GM12874 (cell line): ENCODE data around the gene ACADSB.

Experiments
- TF ChIP-seq, protein P1 (sequence below): IDR thresholded peaks from 2 replicates; pipeline ENCODE4 v1.5.1; 2011; ENCODE audit warnings: low read depth, mild to moderate bottlenecking, control low read depth, low read length, moderate library complexity; ENCODE audit not compliant: insufficient read depth

ACADSB gene

DNA sequence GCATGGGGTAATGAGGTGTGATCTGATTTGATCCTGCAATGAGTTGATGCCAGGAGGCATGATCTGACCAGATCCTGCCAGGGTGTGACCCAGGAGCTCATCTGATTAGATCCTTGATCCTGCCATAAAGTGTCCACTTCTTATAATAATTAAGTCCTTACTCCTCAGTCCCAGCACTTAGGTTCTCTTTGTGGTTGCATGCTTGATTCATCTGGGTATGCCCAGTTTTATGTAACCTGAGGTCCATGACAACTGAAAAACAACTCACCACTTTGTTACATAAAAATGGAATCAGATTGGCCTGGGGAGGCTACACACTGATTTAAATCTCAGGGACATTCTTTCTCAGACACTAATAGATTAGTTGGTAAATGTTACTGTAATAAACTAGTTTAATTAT lies 19.1 kb downstream of the ACADSB start:
- TF ChIP-seq, protein P1, sequence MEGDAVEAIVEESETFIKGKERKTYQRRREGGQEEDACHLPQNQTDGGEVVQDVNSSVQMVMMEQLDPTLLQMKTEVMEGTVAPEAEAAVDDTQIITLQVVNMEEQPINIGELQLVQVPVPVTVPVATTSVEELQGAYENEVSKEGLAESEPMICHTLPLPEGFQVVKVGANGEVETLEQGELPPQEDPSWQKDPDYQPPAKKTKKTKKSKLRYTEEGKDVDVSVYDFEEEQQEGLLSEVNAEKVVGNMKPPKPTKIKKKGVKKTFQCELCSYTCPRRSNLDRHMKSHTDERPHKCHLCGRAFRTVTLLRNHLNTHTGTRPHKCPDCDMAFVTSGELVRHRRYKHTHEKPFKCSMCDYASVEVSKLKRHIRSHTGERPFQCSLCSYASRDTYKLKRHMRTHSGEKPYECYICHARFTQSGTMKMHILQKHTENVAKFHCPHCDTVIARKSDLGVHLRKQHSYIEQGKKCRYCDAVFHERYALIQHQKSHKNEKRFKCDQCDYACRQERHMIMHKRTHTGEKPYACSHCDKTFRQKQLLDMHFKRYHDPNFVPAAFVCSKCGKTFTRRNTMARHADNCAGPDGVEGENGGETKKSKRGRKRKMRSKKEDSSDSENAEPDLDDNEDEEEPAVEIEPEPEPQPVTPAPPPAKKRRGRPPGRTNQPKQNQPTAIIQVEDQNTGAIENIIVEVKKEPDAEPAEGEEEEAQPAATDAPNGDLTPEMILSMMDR, result no peak

GRCh38 chr10:123031124-123031523 lies 22.3 kb downstream of the ACADSB start:
- TF ChIP-seq, protein P1, result no peak

- TF ChIP-seq, protein P1, result no peak
Observed at GRCh38 chr10:123034332-123034731, 25.5 kb downstream of the ACADSB start.

DNA sequence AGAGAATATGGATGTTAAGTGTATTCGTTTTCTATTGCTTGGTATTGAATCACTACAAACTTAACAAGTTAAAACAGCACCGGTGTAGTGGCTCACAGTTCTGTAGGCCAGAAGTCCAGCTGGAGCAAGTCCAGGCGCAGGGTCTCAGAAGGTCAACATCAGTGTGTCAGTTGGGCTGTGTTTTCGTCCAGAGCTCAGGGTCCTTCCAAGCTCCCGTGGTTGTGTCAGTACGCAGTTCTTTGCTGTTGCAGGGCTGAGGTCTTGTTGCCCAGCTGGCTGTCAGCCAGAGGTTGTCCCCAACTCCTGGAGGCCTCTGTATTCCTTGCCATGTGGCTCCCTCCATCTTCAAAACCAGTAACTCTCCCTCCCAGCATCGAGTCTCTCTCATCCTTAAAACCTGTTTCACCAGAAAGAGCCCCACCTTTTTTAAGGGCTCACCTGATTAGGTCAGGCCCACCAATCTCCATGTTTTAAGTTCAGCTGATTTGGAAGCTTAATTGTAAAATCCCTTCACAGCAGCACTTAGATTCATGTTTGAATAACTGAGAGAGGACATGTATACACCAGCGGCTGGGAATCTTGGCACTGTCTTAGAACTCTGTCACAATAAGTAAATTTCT lies 26.8 kb downstream of the ACADSB start:
- TF ChIP-seq, protein P1, result no peak

DNA sequence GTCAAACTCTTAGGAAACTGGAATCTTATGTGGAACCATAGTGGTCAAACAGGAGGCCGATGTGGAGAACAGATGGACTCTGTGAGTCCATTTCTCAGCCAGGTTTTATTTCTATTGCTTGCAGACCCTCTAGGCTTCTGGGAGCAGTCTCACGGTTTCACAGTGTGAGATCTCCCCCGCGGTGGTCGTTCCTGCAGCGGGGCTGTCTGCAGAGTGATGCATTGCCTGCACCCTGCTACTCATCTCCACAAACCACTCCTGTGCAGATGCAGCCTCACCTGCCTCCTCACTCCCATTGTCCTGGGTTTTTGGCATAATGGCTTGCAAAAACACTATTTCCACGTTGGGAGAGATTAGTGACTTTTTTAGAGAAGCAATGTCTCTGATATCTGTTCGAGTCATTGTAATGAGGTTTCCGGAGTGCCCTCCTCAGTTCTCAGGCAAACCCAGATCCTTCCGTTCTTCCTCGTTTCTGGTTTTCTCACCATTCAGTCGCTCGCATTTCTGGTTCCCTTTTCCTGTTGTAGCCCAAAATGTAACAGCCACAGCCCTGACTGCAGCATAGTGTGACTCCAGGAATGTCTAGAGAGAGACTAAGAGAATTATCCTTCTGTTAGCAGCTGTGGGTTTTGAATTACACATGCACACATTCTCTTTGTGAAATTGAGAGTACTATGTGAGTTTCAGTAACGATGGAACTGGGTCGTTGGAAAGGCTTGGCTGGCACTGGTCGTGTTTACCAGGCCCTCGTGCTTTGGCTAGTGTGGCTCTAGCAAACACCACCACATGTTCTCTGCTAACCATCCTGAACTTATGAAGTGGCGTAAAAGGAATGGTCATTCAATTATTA lies 30.2 kb downstream of the ACADSB start:
- TF ChIP-seq, protein P1, result no peak

DNA sequence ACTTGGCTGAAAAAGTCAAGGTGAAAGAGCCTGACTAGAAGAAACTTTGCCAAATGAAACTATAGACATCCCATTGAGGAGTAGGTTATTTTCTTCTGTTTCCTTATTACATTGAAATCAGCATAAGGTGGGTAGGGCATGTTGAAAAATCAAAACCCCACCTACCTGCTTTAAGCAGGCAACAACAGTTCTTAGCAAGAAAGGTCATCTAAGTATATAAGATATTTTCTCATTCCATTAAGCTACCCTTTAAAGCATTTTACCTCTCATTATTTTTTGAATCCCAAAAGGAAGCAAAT lies 30.8 kb downstream of the ACADSB start:
- TF ChIP-seq, protein P1, result no peak

GRCh38 chr10:123042708-123043408 lies 34.1 kb downstream of the ACADSB start:
- TF ChIP-seq, protein P1, result no peak
